H1 (cell line): ENCODE results near the gene TASP1. TPM values are rescaled to one million over a fixed set of nuclear protein-coding genes. Genes with fewer than 3 reads are reported as not detected.

ENCODE experiments used
- CTCF ChIA-PET: fragments of 300-600 bp; sonication (Branson Sonifier 250); formaldehyde crosslinking; loops from one replicate; lab custom pipeline; 2021; ENCODE audit not compliant: partially characterized antibody; lab: Charles Lee
- POLR2A ChIA-PET: fragments of 300-600 bp; sonication (Branson Sonifier 250); formaldehyde crosslinking; loops from one replicate; lab custom pipeline; 2021; ENCODE audit warnings: inconsistent platforms; ENCODE audit not compliant: partially characterized antibody; lab: Charles Lee
- DNase-seq, 2 experiments: peaks; one replicate each; pipeline versions ENCODE4 v3.0.0 to v3.0.0-alpha.2; 2010 to 2022; ENCODE audit warnings: low spot score in 2 of 2, low read depth in 1 of 2, mixed read lengths in 1 of 2
- FAIRE-seq: peaks from 2 replicates; lab custom pipeline; 2011; peaks lifted over from hg19 to GRCh38; lab: Jason Lieb, UNC
- H2AFZ ChIP-seq: 2 replicates; pipeline ENCODE4 v1.8.1; 2012; ENCODE audit warnings: low read length, inconsistent platforms
- H2AK5ac ChIP-seq: 2 replicates; pipeline ENCODE4 v1.6.1; 2013; ENCODE audit warnings: low read depth, low read length
- H2BK120ac ChIP-seq: replicated peaks from 2 replicates; pipeline ENCODE3; 2013; ENCODE audit warnings: low read depth, low read length, inconsistent platforms
- H2BK12ac ChIP-seq: 2 replicates; pipeline ENCODE4 v1.6.1; 2013; ENCODE audit warnings: low read depth, low read length
- H2BK15ac ChIP-seq: 2 replicates; pipeline ENCODE4 v1.6.1; 2013; ENCODE audit warnings: low read length
- H2BK20ac ChIP-seq: 2 replicates; pipeline ENCODE4 v1.6.1; 2013; ENCODE audit warnings: low read length
- H2BK5ac ChIP-seq: 2 replicates; pipeline ENCODE4 v1.6.1; 2013; ENCODE audit warnings: low read depth, low read length
- H3K14ac ChIP-seq: 2 replicates; pipeline ENCODE4 v1.6.1; 2013; ENCODE audit warnings: inconsistent platforms; ENCODE audit not compliant: insufficient read length
- H3K18ac ChIP-seq: 2 replicates; pipeline ENCODE4 v1.6.1; 2013; ENCODE audit warnings: low read length; ENCODE audit errors: extremely low read depth
- H3K23ac ChIP-seq: 2 replicates; pipeline ENCODE4 v1.6.1; 2013; ENCODE audit warnings: inconsistent platforms; ENCODE audit not compliant: insufficient read length
- H3K23me2 ChIP-seq: 2 replicates; pipeline ENCODE4 v1.6.1; 2013; ENCODE audit warnings: low read depth, low read length
- H3K27ac ChIP-seq: 2 replicates; pipeline ENCODE4 v1.6.1; 2011; ENCODE audit warnings: low read depth, low read length, inconsistent platforms
- H3K27me3 ChIP-seq, 4 experiments: replicated peaks in 1 of 4; 1 replicate in 1 of 4; 2 replicates in 3 of 4; pipeline versions ENCODE4 v1.6.1 to v1.8.1; 2011 to 2013; ENCODE audit warnings: low read length in 3 of 4, mild to moderate bottlenecking in 3 of 4, inconsistent platforms in 2 of 4, mixed read lengths in 2 of 4, moderate library complexity in 1 of 4; ENCODE audit not compliant: control insufficient read depth in 3 of 4, insufficient read depth in 3 of 4; ENCODE audit errors: extremely low read depth in 1 of 4
- H3K36me3 ChIP-seq, 4 experiments: 2 replicates each; pipeline versions ENCODE4 v1.6.1 to v1.8.1; 2011 to 2013; ENCODE audit warnings: mild to moderate bottlenecking in 4 of 4, low read length in 3 of 4, moderate library complexity in 2 of 4, control low read depth in 1 of 4, inconsistent platforms in 1 of 4; ENCODE audit not compliant: insufficient read depth in 4 of 4, control insufficient read depth in 2 of 4
- H3K4ac ChIP-seq: replicated peaks from 2 replicates; pipeline ENCODE3; 2013; ENCODE audit warnings: low read length, low read depth, mixed read lengths, inconsistent platforms; ENCODE audit not compliant: insufficient read length
- H3K4me1 ChIP-seq, 4 experiments: replicated peaks in 1 of 4; 1 replicate in 1 of 4; 2 replicates in 3 of 4; pipeline versions ENCODE4 v1.6.1 to v1.8.1; 2011 to 2013; ENCODE audit warnings: low read length in 3 of 4, inconsistent platforms in 2 of 4, mixed read lengths in 1 of 4; ENCODE audit not compliant: insufficient read depth in 4 of 4, control insufficient read depth in 3 of 4
- H3K4me2 ChIP-seq, 2 experiments: 2 replicates each; pipeline versions ENCODE4 v1.6.1 to v1.8.1; 2011 to 2013; ENCODE audit warnings: low read depth in 2 of 2, low read length in 2 of 2, control low read depth in 1 of 2, inconsistent platforms in 1 of 2, mild to moderate bottlenecking in 1 of 2; ENCODE audit not compliant: insufficient read depth in 1 of 2
- H3K4me3 ChIP-seq, 4 experiments: fragments of 200-600, 300-600 bp in 1 of 4; sonication (generic), shearing (Covaris generic), sonication (Bioruptor Twin) in 1 of 4; 2 replicates each; pipeline versions ENCODE4 v1.5.1 to v1.8.1; 2011 to 2016; ENCODE audit warnings: low read length in 4 of 4, low read depth in 3 of 4, control low read depth in 2 of 4, inconsistent platforms in 2 of 4, mild to moderate bottlenecking in 2 of 4, mixed read lengths in 1 of 4, moderate library complexity in 1 of 4; ENCODE audit not compliant: insufficient read depth in 2 of 4; ENCODE audit errors: extremely low read depth in 1 of 4
- H3K56ac ChIP-seq: replicated peaks from 2 replicates; pipeline ENCODE3; 2013; ENCODE audit warnings: low read depth, mild to moderate bottlenecking, mixed read lengths, low read length, inconsistent platforms; ENCODE audit not compliant: insufficient read length
- H3K79me1 ChIP-seq: 2 replicates; pipeline ENCODE4 v1.6.1; 2013; ENCODE audit warnings: low read depth, low read length, control low read depth
- H3K79me2 ChIP-seq, 2 experiments: 2 replicates each; pipeline versions ENCODE4 v1.6.1 to v1.8.1; 2012 to 2013; ENCODE audit warnings: low read length in 2 of 2, mild to moderate bottlenecking in 2 of 2, inconsistent platforms in 1 of 2; ENCODE audit not compliant: insufficient read depth in 2 of 2, control insufficient read depth in 1 of 2
- H3K9ac ChIP-seq, 4 experiments: replicated peaks in 1 of 4; 1 replicate in 1 of 4; 2 replicates in 3 of 4; pipeline versions ENCODE4 v1.6.1 to v1.8.1; 2011 to 2013; ENCODE audit warnings: low read depth in 3 of 4, low read length in 3 of 4, control low read depth in 2 of 4, mild to moderate bottlenecking in 2 of 4, moderate library complexity in 2 of 4, inconsistent platforms in 1 of 4; ENCODE audit errors: extremely low read depth in 1 of 4
- H3K9me3 ChIP-seq, 2 experiments: 2 replicates each; pipeline versions ENCODE4 v1.6.1 to v1.8.1; 2012 to 2013; ENCODE audit warnings: mild to moderate bottlenecking in 2 of 2, moderate library complexity in 2 of 2, control low read depth in 1 of 2, inconsistent platforms in 1 of 2, low read depth in 1 of 2, low read length in 1 of 2, mixed read lengths in 1 of 2; ENCODE audit not compliant: insufficient read depth in 2 of 2
- H4K20me1 ChIP-seq, 2 experiments: replicated peaks in 1 of 2; 2 replicates each; pipeline versions ENCODE3 to v1.8.1; 2011 to 2013; ENCODE audit warnings: inconsistent platforms in 2 of 2, low read length in 2 of 2, mild to moderate bottlenecking in 1 of 2; ENCODE audit not compliant: insufficient read depth in 2 of 2, control insufficient read depth in 1 of 2
- H4K5ac ChIP-seq: 2 replicates; pipeline ENCODE4 v1.6.1; 2013; ENCODE audit warnings: low read length, low read depth, mixed read lengths, inconsistent platforms; ENCODE audit not compliant: insufficient read length
- H4K8ac ChIP-seq: 2 replicates; pipeline ENCODE4 v1.8.0; 2013; ENCODE audit warnings: mild to moderate bottlenecking, moderate library complexity, low read length, inconsistent platforms; ENCODE audit not compliant: insufficient read depth; ENCODE audit errors: extremely low read depth
- H4K91ac ChIP-seq: replicated peaks from 2 replicates; pipeline ENCODE3; 2013; ENCODE audit warnings: low read length, mixed read lengths, inconsistent platforms; ENCODE audit not compliant: insufficient read length
- ASH2L ChIP-seq: fragments of 200-600, 300-600 bp; sonication (generic); IDR thresholded peaks from one replicate; pipeline ENCODE4 v1.7.1; 2017; ENCODE audit warnings: low read length
- BRCA1 ChIP-seq: IDR thresholded peaks from 2 replicates; pipeline ENCODE4 v1.6.1; 2012; ENCODE audit warnings: low read depth, low read length, improper control_type of control experiment
- PHF8 ChIP-seq: fragments of 200-600 bp; sonication (generic); conservative IDR thresholded peaks from 2 replicates; pipeline ENCODE4 v1.7.1; 2012; ENCODE audit warnings: low read depth, mild to moderate bottlenecking, inconsistent platforms, low read length, moderate library complexity
- POU5F1 ChIP-seq: IDR thresholded peaks from 2 replicates; pipeline ENCODE4 v1.6.1; 2011; ENCODE audit warnings: low read depth, mild to moderate bottlenecking, low read length, moderate library complexity
- SIN3A ChIP-seq, 2 experiments: IDR thresholded peaks in 1 of 2; conservative IDR thresholded peaks in 1 of 2; 2 replicates each; pipeline ENCODE4 v1.6.1; 2011 to 2012; ENCODE audit warnings: low read length in 2 of 2, improper control_type of control experiment in 1 of 2, low read depth in 1 of 2, mild to moderate bottlenecking in 1 of 2
- SUZ12 ChIP-seq: fragments of 200-600 bp; sonication (generic); IDR thresholded peaks from 2 replicates; pipeline ENCODE4 v1.6.1; 2012; ENCODE audit warnings: mild to moderate bottlenecking, inconsistent platforms, low read length, moderate library complexity, mixed read lengths
- TAF1 ChIP-seq: IDR thresholded peaks from 2 replicates; pipeline ENCODE4 v1.6.1; 2011; ENCODE audit warnings: mild to moderate bottlenecking, low read depth, low read length
- WGBS, 2 experiments: shearing (Covaris generic) in 1 of 2; methylation state at CpG; one replicate each; pipeline versions ENCODE4 v1.1.6 to v1.1.7; 2013 to 2015; ENCODE audit warnings: low lambda C conversion rate in 2 of 2, mixed read lengths in 2 of 2, inconsistent platforms in 1 of 2, low coverage in 1 of 2, missing lambda C conversion rate in 1 of 2; ENCODE audit not compliant: insufficient replicate concordance in 2 of 2, insufficient coverage in 1 of 2, insufficient read length in 1 of 2; ENCODE audit errors: extremely low coverage in 1 of 2, missing lambda C conversion rate in 1 of 2; 5-methylcytosine and 5-hydroxymethylcytosine counted together
- polyA plus RNA-seq, 7 experiments: library from polyadenylated mRNA; depleted of rRNA in 3 of 7; stranded (reverse) in 5 of 7; unstranded in 2 of 7; fragments of >200 nt in 5 of 7; fragments of 200-250 nt in 2 of 7; gene quantifications; 1 replicate in 5 of 7; 2 replicates in 1 of 7; 4 replicates in 1 of 7; pipeline versions ENCODE4 v1.2.1 to v1.2.3, GENCODE V29; 2011 to 2013; ENCODE audit warnings: missing spikeins in 2 of 7, mixed read lengths in 2 of 7
- total RNA-seq: library from RNA; stranded (reverse); fragmentation: NEBNext Ultra II Directional; extraction: Animal tissue kit (Norgen Biotek cat#: 25700); gene quantifications from 2 replicates; pipeline ENCODE4 v1.2.1, GENCODE V29; 2021

Gene TASP1
- total and polyA plus RNA-seq, 2 of the 8 experiments (the other 6 are each of a cell fraction or from before 2014, with no cell fraction given) = 4.5 to 10.9 TPM

- H3K4me2 ChIP-seq = no peak overlapping the region
- no peak overlapping the region for H4K5ac ChIP-seq
- H3K23me2 ChIP-seq = no peaks in the 10 kb centered on the region
- no peak overlapping the region for H2AFZ ChIP-seq
- no peak overlapping the region for H3K23ac ChIP-seq
- no peak overlapping the region for H3K4ac ChIP-seq
- H3K9me3 ChIP-seq = no peaks in the 10 kb centered on the region
- CTCF ChIA-PET = interaction anchor here (1.1 to 2.1 kb wide), 3 partner anchors 9 to 154 kb away, joined by 3 to 8 read pairs (median 4); no protein-coding TSS in a partner anchor
- H4K8ac ChIP-seq = no peak overlapping the region
- H3K56ac ChIP-seq = no peak overlapping the region
- H4K20me1 ChIP-seq = no peaks in the 10 kb centered on the region
- no peak overlapping the region for H4K91ac ChIP-seq
- no peak overlapping the region for H3K14ac ChIP-seq
- no peak for FAIRE-seq
- POLR2A ChIA-PET = no interaction called here
- WGBS, 2 experiments = 76% methylated on average over 3 of the region's 3 CpGs; no CpG with 5 or more reads in 1 of the 2 experiments
- H3K27ac ChIP-seq = no peak overlapping the region
- H3K4me1 ChIP-seq = peaks cover 0 to 3% (median 0%) of the 10 kb centered on the region in 4 experiments; a peak in 1 of 7 replicates
- no peak overlapping the region for H2BK15ac ChIP-seq
- no peaks in the 10 kb centered on the region for H3K27me3 ChIP-seq
- H3K79me1 ChIP-seq = no peaks in the 10 kb centered on the region
- H3K4me3 ChIP-seq = no peak overlapping the region
- no peak for DNase-seq
- H3K9ac ChIP-seq = no peak overlapping the region
- H3K36me3 ChIP-seq = no peaks in the 10 kb centered on the region; a peak in 1 of 8 replicates
- no peak overlapping the region for H2BK120ac ChIP-seq
- H2BK20ac ChIP-seq = no peak overlapping the region
- no peak overlapping the region for H2AK5ac ChIP-seq
- no peak overlapping the region for H2BK5ac ChIP-seq
- no peak overlapping the region for H2BK12ac ChIP-seq
- TF ChIP-seq PHF8 = no peak
- no peak for TF ChIP-seq ASH2L
- TF ChIP-seq TAF1 = no peak
- no peak for TF ChIP-seq BRCA1
- TF ChIP-seq SUZ12 = no peak
- TF ChIP-seq SIN3A (conservative IDR thresholded peaks at IDR 0.05 in 1 of 2, IDR thresholded peaks at IDR 0.05 in 1 of 2; ENCODE audit: low read depth in 1 of 2, low read length in 2 of 2) = no peak
- no peak for TF ChIP-seq POU5F1
- H3K79me2 ChIP-seq = no peaks in the 10 kb centered on the region
- H3K18ac ChIP-seq = no peak overlapping the region
These were observed 186.1 kb downstream of the TASP1 start for GRCh38 chr20:13452470-13453124.
